PC-3 (cell line): ENCODE data around the gene OPA3. TPM values are rescaled to one million over a fixed set of nuclear protein-coding genes. Genes with fewer than 3 reads are reported as not detected.

Experiments
- ATAC-seq: fragments of 200-7000 bp; cut with Tn5 transposase; 2 replicates; pipeline ENCODE4 v1.9.1; 2020; ENCODE audit warnings: mild to moderate bottlenecking, moderate library complexity
- BruUV-seq: library from RNA; stranded (reverse); fragments of 400-500 nt; replicated peaks from 2 replicates; lab custom pipeline; 2021; lab: Mats Ljungman, UMichigan
- CTCF ChIA-PET: fragments of 300-600 bp; sonication (Branson Sonifier 250); formaldehyde crosslinking; loops from one replicate; lab custom pipeline; 2022; ENCODE audit warnings: antibody characterized with exemption; lab: Charles Lee
- POLR2A ChIA-PET: fragments of 300-600 bp; sonication (Branson Sonifier 250); formaldehyde crosslinking; loops from one replicate; lab custom pipeline; 2022; ENCODE audit warnings: antibody characterized with exemption; ENCODE audit not compliant: unreplicated experiment; lab: Charles Lee
- DNase-seq: peaks from one replicate; pipeline ENCODE4 v3.0.0-alpha.2; 2015
- H2AFZ ChIP-seq: fragments of 300-600 bp; sonication (generic); 2 replicates; pipeline ENCODE4 v1.6.0; 2016; ENCODE audit warnings: antibody characterized with exemption, low read length
- H3F3A ChIP-seq: fragments of 300-600 bp; sonication (generic); one replicate; pipeline ENCODE4 v1.6.0; 2017; ENCODE audit warnings: antibody characterized with exemption, low read length, control low read depth, mild to moderate bottlenecking; ENCODE audit not compliant: unreplicated experiment
- H3K27ac ChIP-seq: fragments of 300-600 bp; sonication (generic); 2 replicates; pipeline ENCODE4 v1.5.1; 2016; ENCODE audit warnings: mild to moderate bottlenecking, low read length
- H3K27me3 ChIP-seq: fragments of 300-600 bp; sonication (generic); 2 replicates; pipeline ENCODE4 v1.6.1; 2016; ENCODE audit warnings: low read length, mixed read lengths
- H3K36me3 ChIP-seq: fragments of 300-600 bp; sonication (generic); 2 replicates; pipeline ENCODE4 v1.6.1; 2016; ENCODE audit warnings: low read depth, mixed run types, low read length, mixed read lengths
- H3K4me1 ChIP-seq: fragments of 300-600 bp; sonication (generic); 2 replicates; pipeline ENCODE4 v1.5.1; 2016; ENCODE audit warnings: low read length; ENCODE audit not compliant: insufficient read depth
- H3K4me2 ChIP-seq: fragments of 300-600 bp; sonication (generic); 2 replicates; pipeline ENCODE4 v1.6.0; 2016; ENCODE audit warnings: low read length
- H3K4me3 ChIP-seq: fragments of 300-600 bp; sonication (generic); 2 replicates; pipeline ENCODE4 v1.5.1; 2016; ENCODE audit warnings: mild to moderate bottlenecking, low read length, mixed read lengths
- H3K79me2 ChIP-seq: fragments of 300-600 bp; sonication (generic); 2 replicates; pipeline ENCODE4 v1.6.1; 2017; ENCODE audit warnings: low read length, mixed read lengths
- H3K9ac ChIP-seq: fragments of 300-600 bp; sonication (generic); 2 replicates; pipeline ENCODE4 v1.6.0; 2016; ENCODE audit warnings: mild to moderate bottlenecking, low read length
- H3K9me2 ChIP-seq: fragments of 300-600 bp; sonication (generic); replicated peaks from 2 replicates; pipeline ENCODE4 v1.6.1; 2016; ENCODE audit warnings: mixed run types, low read length, mixed read lengths
- H3K9me3 ChIP-seq: fragments of 300-600 bp; sonication (generic); 2 replicates; pipeline ENCODE4 v1.6.1; 2016; ENCODE audit warnings: low read length, mixed read lengths
- H4K20me1 ChIP-seq: fragments of 300-600 bp; sonication (generic); 2 replicates; pipeline ENCODE4 v1.6.1; 2016; ENCODE audit warnings: low read length, mixed read lengths
- CTCF ChIP-seq: fragments of 300-600 bp; sonication (generic); conservative IDR thresholded peaks from 2 replicates; pipeline ENCODE4 v1.5.1; 2017; ENCODE audit warnings: antibody characterized with exemption, low read depth, mild to moderate bottlenecking, low read length
- EZH2 ChIP-seq: fragments of 300-600 bp; sonication (generic); IDR thresholded peaks from one replicate; pipeline ENCODE4 v1.6.1; 2017; ENCODE audit warnings: antibody characterized with exemption, mild to moderate bottlenecking, low read length; ENCODE audit not compliant: unreplicated experiment
- EZH2phosphoT487 ChIP-seq: fragments of 300-600 bp; sonication (generic); IDR thresholded peaks from 2 replicates; pipeline ENCODE4 v1.6.1; 2018; ENCODE audit warnings: mild to moderate bottlenecking, antibody characterized with exemption, low read length, borderline replicate concordance
- intact Hi-C: fragments of 100-400 bp; cut with micrococcal nuclease; formaldehyde crosslinking; loops from 2 replicates; pipeline ENCODE4 v1.9.0; 2023
- total RNA-seq: library from RNA; depleted of rRNA; stranded (reverse); fragments of >200 nt; gene quantifications from 2 replicates; pipeline ENCODE4 v1.2.3, GENCODE V29; 2014

Gene OPA3
- total RNA-seq, 1 experiment from 2014 or later = 9.4 TPM

- CTCF ChIA-PET = no interaction called here
- DNase-seq (no peak), ATAC-seq (no peak)
- BruUV-seq = no TSS peak
- Histone ChIP-seq H3K9me3 (no peaks in the 10 kb centered on the region), H3K4me1 (no peaks in the 10 kb centered on the region), H3K27ac (no peak overlapping the region), H4K20me1 (no peaks in the 10 kb centered on the region), H3F3A (no peaks in the 10 kb centered on the region), H3K4me2 (peak overlapping the region; percentile 90; the same call in 1 of the 2 replicates), H3K9me2 (no peaks in the 10 kb centered on the region), H3K36me3 (no peaks in the 10 kb centered on the region), H3K9ac (no peak overlapping the region), H3K4me3 (peak overlapping the region; percentile 74; the same call in 1 of the 2 replicates), H3K79me2 (no peaks in the 10 kb centered on the region), H2AFZ (no peak overlapping the region), H3K27me3 (no peaks in the 10 kb centered on the region)
- intact Hi-C loops = loop anchor here (10.0 kb wide), 1 partner anchor 153 kb away; no protein-coding TSS in a partner anchor
- POLR2A ChIA-PET = no interaction called here
- TF ChIP-seq EZH2phosphoT487 (no peak), EZH2 (no peak), CTCF (no peak)
These were observed 92.4 kb downstream of the OPA3 start for GRCh38 chr19:45492137-45492626.

- ChIA-PET POLR2A (no interaction called here), CTCF (no interaction called here)
- Histone ChIP-seq H3K9ac (no peak overlapping the region), H3K4me1 (peaks cover 4% of the 10 kb centered on the region; the same call in 1 of the 2 replicates), H3K9me3 (no peaks in the 10 kb centered on the region), H4K20me1 (no peaks in the 10 kb centered on the region), H3K79me2 (no peaks in the 10 kb centered on the region), H3K36me3 (no peaks in the 10 kb centered on the region), H3K4me3 (no peak overlapping the region), H2AFZ (no peak overlapping the region), H3F3A (no peaks in the 10 kb centered on the region), H3K9me2 (no peaks in the 10 kb centered on the region), H3K27ac (no peak overlapping the region), H3K4me2 (no peak overlapping the region), H3K27me3 (no peaks in the 10 kb centered on the region)
- DNase-seq = no peak
- ATAC-seq = no peak
- no TSS peak for BruUV-seq
- TF ChIP-seq EZH2phosphoT487 (no peak), CTCF (no peak), EZH2 (no peak)
- intact Hi-C loops = no loop called here
These were observed 95.3 kb downstream of the OPA3 start for GRCh38 chr19:45489216-45489855.

GRCh38 chr19:45488708-45489107, 95.9 kb downstream of the OPA3 start:
- no peaks in the 10 kb centered on the region for H3F3A ChIP-seq
- H3K36me3 ChIP-seq = no peaks in the 10 kb centered on the region
- no peak overlapping the region for H2AFZ ChIP-seq
- no peaks in the 10 kb centered on the region for H3K9me3 ChIP-seq
- no peak for DNase-seq
- ChIA-PET POLR2A (no interaction called here), CTCF (no interaction called here)
- no peak for TF ChIP-seq EZH2phosphoT487
- no peak for TF ChIP-seq EZH2
- TF ChIP-seq CTCF = no peak
- H3K4me2 ChIP-seq = no peak overlapping the region
- no peak for ATAC-seq
- intact Hi-C loops = no loop called here
- no peaks in the 10 kb centered on the region for H3K79me2 ChIP-seq
- BruUV-seq = no TSS peak
- H4K20me1 ChIP-seq = no peaks in the 10 kb centered on the region
- no peaks in the 10 kb centered on the region for H3K9me2 ChIP-seq
- H3K4me1 ChIP-seq = peaks cover 4% of the 10 kb centered on the region; the same call in 1 of the 2 replicates
- no peaks in the 10 kb centered on the region for H3K27me3 ChIP-seq
- no peak overlapping the region for H3K4me3 ChIP-seq
- no peak overlapping the region for H3K9ac ChIP-seq
- no peak overlapping the region for H3K27ac ChIP-seq
